Sigmoid colon (tissue), 4 donors: ENCODE measurements around the gene ADAT1.

Experiments used
- POLR2A ChIP-seq, 2 donors: fragments of 450-650 bp; IDR thresholded peaks; one replicate each; pipeline ENCODE4 v1.6.1; 2016; ENCODE audit warnings: antibody characterized with exemption in 2 of 2, mild to moderate bottlenecking in 2 of 2, moderate library complexity in 2 of 2
- POLR2AphosphoS5 ChIP-seq, 4 donors: sonication (generic); formaldehyde crosslinking; IDR thresholded peaks; one replicate each; pipeline ENCODE4 v1.6.1; 2017; ENCODE audit warnings: antibody characterized with exemption in 4 of 4
- TF ChIP-seq, protein P1 (sequence below), 4 experiments: fragments of 450-650 bp in 3 of 4; fragments of 200-600 bp in 1 of 4; IDR thresholded peaks; one replicate each; pipeline ENCODE4 v1.5.1; 2016 to 2019; ENCODE audit warnings: antibody characterized with exemption in 4 of 4, mild to moderate bottlenecking in 3 of 4, moderate library complexity in 2 of 4

DNA sequence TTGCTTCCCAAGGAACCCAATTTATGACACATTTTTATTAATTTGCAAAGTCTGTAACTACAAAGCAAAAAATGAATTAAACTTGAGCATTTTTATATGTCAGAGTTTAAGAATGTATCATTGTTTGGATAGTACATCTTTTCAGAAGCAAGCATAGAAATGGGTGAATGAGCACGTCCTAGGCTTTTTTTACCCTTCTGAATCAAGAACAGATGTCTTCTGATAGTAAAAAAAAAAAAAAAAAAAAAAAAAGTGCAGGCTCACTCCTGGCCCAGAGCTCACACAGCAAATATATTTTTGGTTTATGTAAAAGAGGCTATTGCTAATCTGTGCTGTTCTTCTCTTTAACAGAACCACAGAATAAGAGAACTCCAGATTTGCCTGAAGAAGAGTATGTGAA, 30.8 kb upstream of the ADAT1 start:
- TF ChIP-seq, protein P1, sequence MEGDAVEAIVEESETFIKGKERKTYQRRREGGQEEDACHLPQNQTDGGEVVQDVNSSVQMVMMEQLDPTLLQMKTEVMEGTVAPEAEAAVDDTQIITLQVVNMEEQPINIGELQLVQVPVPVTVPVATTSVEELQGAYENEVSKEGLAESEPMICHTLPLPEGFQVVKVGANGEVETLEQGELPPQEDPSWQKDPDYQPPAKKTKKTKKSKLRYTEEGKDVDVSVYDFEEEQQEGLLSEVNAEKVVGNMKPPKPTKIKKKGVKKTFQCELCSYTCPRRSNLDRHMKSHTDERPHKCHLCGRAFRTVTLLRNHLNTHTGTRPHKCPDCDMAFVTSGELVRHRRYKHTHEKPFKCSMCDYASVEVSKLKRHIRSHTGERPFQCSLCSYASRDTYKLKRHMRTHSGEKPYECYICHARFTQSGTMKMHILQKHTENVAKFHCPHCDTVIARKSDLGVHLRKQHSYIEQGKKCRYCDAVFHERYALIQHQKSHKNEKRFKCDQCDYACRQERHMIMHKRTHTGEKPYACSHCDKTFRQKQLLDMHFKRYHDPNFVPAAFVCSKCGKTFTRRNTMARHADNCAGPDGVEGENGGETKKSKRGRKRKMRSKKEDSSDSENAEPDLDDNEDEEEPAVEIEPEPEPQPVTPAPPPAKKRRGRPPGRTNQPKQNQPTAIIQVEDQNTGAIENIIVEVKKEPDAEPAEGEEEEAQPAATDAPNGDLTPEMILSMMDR (IDR thresholded peaks at IDR 0.05) = no peak
- no peak for TF ChIP-seq POLR2AphosphoS5 (IDR thresholded peaks at IDR 0.05)
- TF ChIP-seq POLR2A (IDR thresholded peaks at IDR 0.05) = no peak
